ENCODE data around the gene RIMBP3C. TPM values are rescaled to one million over a fixed set of nuclear protein-coding genes. Genes with fewer than 3 reads are reported as not detected.

Gene RIMBP3C
- polyA plus RNA-seq, 1 donor (not counting 4 experiments of a cell fraction or from before 2014, with no cell fraction given), result 0.01 TPM

DNA sequence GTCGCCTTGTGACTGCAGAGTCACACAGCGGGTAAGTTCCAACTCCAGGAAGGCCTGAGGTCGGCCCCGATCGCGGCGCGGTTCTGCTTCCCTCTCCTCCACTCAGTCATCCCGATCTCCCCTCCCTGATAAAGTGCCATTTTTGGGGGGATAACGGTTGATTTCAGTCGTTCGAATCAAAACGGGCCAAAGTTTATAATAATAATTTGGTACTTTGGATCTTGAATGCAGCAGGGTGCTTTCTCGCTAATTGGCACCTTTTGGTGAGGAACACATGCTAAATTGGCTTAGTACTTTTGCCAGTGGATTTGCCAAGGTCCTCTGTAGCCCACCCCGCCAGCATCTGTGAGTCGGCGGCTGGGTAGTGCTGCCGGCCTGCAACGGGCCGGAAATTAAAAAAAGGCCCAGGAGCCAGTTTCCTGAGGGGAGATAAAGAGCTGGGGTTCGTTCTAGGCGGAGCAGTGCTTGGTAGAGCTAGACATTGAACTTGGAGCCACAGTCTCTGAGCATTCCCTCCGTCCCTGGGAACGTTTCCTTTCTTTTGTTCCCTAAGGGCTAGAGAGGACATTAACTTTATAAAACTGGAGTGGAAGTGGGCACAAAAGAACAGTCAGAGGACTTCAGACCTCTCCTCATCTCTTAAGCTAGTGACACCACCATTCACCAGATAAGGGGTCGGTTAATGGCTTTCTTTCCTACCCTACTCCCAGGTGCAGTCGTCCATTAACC is 17.2 kb upstream of the RIMBP3C start:
- dilution Hi-C loops (cut with MboI; ENCODE audit: extremely low pct_ligation_motif_present, low sequenced_read_pairs), result no loop called here

DNA sequence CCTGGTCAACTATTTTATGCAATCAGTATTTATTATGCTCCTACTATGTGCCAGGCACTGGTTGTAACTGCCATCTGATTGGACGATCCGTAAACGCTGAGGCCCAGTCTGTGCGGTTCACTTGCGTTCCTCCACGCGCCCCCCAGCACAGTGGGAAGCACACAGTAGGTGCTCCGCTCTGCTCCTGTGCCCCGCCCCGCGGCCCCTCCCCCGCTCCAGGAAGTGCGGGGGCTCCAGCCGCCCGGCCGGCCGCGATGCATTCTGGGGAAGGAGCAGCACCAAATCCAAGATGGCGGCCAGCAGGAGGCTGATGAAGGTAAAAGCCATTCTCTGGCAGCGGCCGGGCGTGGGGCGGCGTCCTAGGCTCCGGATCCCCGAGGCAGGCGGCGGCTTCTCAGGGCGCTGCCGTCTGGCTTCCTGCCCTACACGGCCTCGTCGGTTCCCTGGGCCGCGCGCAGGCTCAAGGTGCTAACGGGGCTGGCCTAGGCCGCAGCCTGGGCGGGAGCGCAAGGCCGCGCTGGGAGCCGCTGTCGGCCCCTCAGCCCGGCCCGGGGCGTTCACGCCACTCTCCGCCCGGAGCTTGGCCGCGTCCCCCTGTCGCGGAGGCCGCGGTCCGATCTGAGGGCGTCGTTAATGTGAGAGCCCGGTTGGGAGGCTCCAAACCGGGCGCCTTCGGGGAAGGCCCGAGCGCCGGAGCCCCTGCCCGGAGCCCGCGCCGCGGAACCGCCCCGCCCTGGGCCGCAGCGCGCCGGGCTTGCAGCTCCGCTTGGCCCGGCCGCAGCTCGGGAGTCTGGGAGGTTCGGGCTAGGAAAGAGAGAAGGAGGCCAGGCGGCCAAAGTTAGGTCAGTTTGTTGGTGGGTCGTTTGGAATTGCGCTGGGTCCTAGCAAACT is 16.4 kb upstream of the RIMBP3C start, which contains the start of gene UBE2L3:
UBE2L3 (plus strand) TSS at position 259 of the 891 bp plus-strand sequence; CDS start at position 290, 31 bp downstream.
- Histone ChIP-seq H3K36me3 (ENCODE audit: control insufficient read depth in 2 of 2, extremely low read depth in 1 of 2, insufficient read depth in 2 of 2, low read length in 2 of 2) (peaks cover 4 to 18% of the 10 kb centered on the region in 2 experiments), H3K9ac (ENCODE audit: control insufficient read depth, extremely low read depth, insufficient read depth, low read length) (peak within 1 kb of the TSS; percentile 98), H3K9me1 (ENCODE audit: control insufficient read depth, extremely low read depth, insufficient read depth, low read length) (peaks cover 6% of the 10 kb centered on the region), H3K27ac (ENCODE audit: control insufficient read depth, insufficient read depth, low read length) (peak within 1 kb of the TSS; percentile 93), H2AFZ (ENCODE audit: control insufficient read depth, low read length) (peak within 1 kb of the TSS; percentile 71), H3K27me3 (ENCODE audit: control insufficient read depth, extremely low read depth, insufficient read depth, low read length) (no peaks in the 10 kb centered on the region), H3K79me2 (ENCODE audit: control insufficient read depth, insufficient read depth, low read length) (peaks cover 51% of the 10 kb centered on the region), H3K4me3 (ENCODE audit: control insufficient read depth in 2 of 3, extremely low read depth in 1 of 3, insufficient read depth in 2 of 3, low read depth in 1 of 3, low read length in 3 of 3) (peak within 1 kb of the TSS; percentile 79 to 83 (median 79)), H3K4me1 (ENCODE audit: control insufficient read depth, extremely low read depth, insufficient read depth, low read length) (peaks cover 25% of the 10 kb centered on the region), H3K9me3 (ENCODE audit: control insufficient read depth, low read depth, low read length) (no peaks in the 10 kb centered on the region), H4K20me1 (ENCODE audit: control insufficient read depth, extremely low read depth, insufficient read depth, low read length) (peaks cover 35% of the 10 kb centered on the region), H3K4me2 (ENCODE audit: control insufficient read depth, extremely low read depth, insufficient read depth, low read depth, low read length) (peak within 1 kb of the TSS; percentile 97)
- dilution Hi-C loops (cut with MboI; ENCODE audit: extremely low pct_ligation_motif_present, low sequenced_read_pairs), result no loop called here
- FAIRE-seq (no peak), DNase-seq (ENCODE audit: low read depth, low spot score) (peak; percentile 30)
- TF ChIP-seq EZH2 (IDR thresholded peaks at IDR 0.05; ENCODE audit: low read length), result no peak
- TF ChIP-seq, protein P1, sequence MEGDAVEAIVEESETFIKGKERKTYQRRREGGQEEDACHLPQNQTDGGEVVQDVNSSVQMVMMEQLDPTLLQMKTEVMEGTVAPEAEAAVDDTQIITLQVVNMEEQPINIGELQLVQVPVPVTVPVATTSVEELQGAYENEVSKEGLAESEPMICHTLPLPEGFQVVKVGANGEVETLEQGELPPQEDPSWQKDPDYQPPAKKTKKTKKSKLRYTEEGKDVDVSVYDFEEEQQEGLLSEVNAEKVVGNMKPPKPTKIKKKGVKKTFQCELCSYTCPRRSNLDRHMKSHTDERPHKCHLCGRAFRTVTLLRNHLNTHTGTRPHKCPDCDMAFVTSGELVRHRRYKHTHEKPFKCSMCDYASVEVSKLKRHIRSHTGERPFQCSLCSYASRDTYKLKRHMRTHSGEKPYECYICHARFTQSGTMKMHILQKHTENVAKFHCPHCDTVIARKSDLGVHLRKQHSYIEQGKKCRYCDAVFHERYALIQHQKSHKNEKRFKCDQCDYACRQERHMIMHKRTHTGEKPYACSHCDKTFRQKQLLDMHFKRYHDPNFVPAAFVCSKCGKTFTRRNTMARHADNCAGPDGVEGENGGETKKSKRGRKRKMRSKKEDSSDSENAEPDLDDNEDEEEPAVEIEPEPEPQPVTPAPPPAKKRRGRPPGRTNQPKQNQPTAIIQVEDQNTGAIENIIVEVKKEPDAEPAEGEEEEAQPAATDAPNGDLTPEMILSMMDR (optimal IDR thresholded peaks at IDR 0.05 in 1 of 3, IDR thresholded peaks at IDR 0.05 in 1 of 3, conservative IDR thresholded peaks at IDR 0.05 in 1 of 3; ENCODE audit: extremely low read depth in 1 of 3, insufficient read depth in 2 of 3, low read length in 3 of 3), result no peak

More for the DNA sequence above, 17.2 kb upstream of the RIMBP3C start:
- H3K9ac ChIP-seq (ENCODE audit: control insufficient read depth, extremely low read depth, insufficient read depth, low read length), result peak overlapping the region; percentile 98
- peak overlapping the region; percentile 93 for H3K27ac ChIP-seq (ENCODE audit: control insufficient read depth, insufficient read depth, low read length)
- peaks cover 5 to 23% of the 10 kb centered on the region in 2 experiments for H3K36me3 ChIP-seq (ENCODE audit: control insufficient read depth in 2 of 2, extremely low read depth in 1 of 2, insufficient read depth in 2 of 2, low read length in 2 of 2)
- peaks cover 9% of the 10 kb centered on the region for H3K9me1 ChIP-seq (ENCODE audit: control insufficient read depth, extremely low read depth, insufficient read depth, low read length)
- H3K9me3 ChIP-seq (ENCODE audit: control insufficient read depth, low read depth, low read length), result no peaks in the 10 kb centered on the region
- H2AFZ ChIP-seq (ENCODE audit: control insufficient read depth, low read length), result no peak overlapping the region
- H3K79me2 ChIP-seq (ENCODE audit: control insufficient read depth, insufficient read depth, low read length), result peaks cover 59% of the 10 kb centered on the region
- H3K27me3 ChIP-seq (ENCODE audit: control insufficient read depth, extremely low read depth, insufficient read depth, low read length), result no peaks in the 10 kb centered on the region
- peak overlapping the region; percentile 79 to 83 (median 79) for H3K4me3 ChIP-seq (ENCODE audit: control insufficient read depth in 2 of 3, extremely low read depth in 1 of 3, insufficient read depth in 2 of 3, low read depth in 1 of 3, low read length in 3 of 3)
- peaks cover 29% of the 10 kb centered on the region for H3K4me1 ChIP-seq (ENCODE audit: control insufficient read depth, extremely low read depth, insufficient read depth, low read length)
- DNase-seq (ENCODE audit: low read depth, low spot score) (no peak), FAIRE-seq (no peak)
- TF ChIP-seq EZH2 (IDR thresholded peaks at IDR 0.05; ENCODE audit: low read length), result no peak
- peaks cover 43% of the 10 kb centered on the region for H4K20me1 ChIP-seq (ENCODE audit: control insufficient read depth, extremely low read depth, insufficient read depth, low read length)
- peak overlapping the region; percentile 97 for H3K4me2 ChIP-seq (ENCODE audit: control insufficient read depth, extremely low read depth, insufficient read depth, low read depth, low read length)
